Measurements from ENCODE around the gene SGIP1.

Gene SGIP1

DNA sequence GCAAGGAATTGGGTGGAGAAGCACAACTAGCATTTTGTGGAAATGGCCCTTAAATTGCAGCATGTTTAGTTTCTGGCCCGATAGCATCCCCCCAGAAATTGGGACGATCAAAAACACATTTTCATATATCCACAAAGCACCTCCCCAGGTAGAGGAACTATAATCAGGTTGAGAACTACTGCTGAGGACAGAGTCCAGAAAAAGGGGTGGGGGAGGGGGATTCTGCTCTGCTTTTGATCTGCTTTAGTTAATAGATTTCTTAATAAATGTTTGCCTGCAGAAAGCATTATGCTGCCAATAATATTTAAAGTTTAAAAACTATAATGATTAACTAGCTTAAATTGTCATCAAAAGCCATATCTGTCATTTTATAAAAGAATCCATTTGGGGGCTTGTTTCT is 203.9 kb downstream of the SGIP1 start:
- H3K4me1 Mint-ChIP-seq: peaks cover 10% of the 10 kb centered on the region
- TF ChIP-seq, protein P1, sequence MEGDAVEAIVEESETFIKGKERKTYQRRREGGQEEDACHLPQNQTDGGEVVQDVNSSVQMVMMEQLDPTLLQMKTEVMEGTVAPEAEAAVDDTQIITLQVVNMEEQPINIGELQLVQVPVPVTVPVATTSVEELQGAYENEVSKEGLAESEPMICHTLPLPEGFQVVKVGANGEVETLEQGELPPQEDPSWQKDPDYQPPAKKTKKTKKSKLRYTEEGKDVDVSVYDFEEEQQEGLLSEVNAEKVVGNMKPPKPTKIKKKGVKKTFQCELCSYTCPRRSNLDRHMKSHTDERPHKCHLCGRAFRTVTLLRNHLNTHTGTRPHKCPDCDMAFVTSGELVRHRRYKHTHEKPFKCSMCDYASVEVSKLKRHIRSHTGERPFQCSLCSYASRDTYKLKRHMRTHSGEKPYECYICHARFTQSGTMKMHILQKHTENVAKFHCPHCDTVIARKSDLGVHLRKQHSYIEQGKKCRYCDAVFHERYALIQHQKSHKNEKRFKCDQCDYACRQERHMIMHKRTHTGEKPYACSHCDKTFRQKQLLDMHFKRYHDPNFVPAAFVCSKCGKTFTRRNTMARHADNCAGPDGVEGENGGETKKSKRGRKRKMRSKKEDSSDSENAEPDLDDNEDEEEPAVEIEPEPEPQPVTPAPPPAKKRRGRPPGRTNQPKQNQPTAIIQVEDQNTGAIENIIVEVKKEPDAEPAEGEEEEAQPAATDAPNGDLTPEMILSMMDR (IDR thresholded peaks at IDR 0.05): no peak
- H3K36me3 Mint-ChIP-seq (ENCODE audit: low read depth): no peaks in the 10 kb centered on the region
- H3K4me3 Mint-ChIP-seq: no peak overlapping the region
- no peak overlapping the region for H3K27ac Mint-ChIP-seq
- DNase-seq: no peak
- H3K27me3 Mint-ChIP-seq (ENCODE audit: low read depth, poor library complexity): no peaks in the 10 kb centered on the region
- H3K9me3 Mint-ChIP-seq: peaks cover 3% of the 10 kb centered on the region

DNA sequence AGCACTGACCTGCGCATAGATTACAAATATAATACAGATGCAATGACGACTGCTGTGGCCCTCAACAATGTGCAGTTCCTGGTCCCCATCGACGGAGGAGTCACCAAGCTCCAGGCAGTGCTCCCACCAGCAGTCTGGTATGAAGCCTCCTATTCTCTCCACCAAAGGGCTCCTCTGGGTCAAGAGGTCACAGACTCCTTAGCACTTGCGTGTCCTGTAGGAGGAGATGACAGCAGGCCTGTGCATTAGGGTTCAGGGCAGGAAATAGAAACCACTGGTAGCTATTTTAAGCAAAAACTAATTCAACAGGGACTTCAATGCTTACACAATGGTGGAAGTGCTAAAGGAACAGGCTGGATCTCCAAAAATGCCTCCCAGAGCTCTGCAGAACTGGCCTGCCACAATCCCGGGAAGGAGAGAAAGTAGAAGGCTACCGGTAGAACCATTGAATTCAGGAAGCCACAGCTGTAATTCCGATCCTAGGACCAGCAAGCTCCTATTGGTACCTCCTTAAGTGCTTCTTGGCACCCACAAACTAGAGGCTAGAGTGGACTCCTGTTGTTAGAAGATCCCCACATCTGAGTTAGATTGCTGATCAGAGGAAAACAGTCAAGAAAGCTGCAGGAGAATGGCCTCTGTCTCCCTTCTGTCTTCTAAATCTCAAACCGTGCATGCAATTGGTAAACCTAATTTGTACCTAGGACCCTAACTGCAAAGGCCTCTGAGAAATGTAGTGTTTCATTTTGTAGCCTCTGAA is 205.6 kb downstream of the SGIP1 start:
- peaks cover 3% of the 10 kb centered on the region for H3K9me3 Mint-ChIP-seq
- H3K4me1 Mint-ChIP-seq: peaks cover 10% of the 10 kb centered on the region
- no peak overlapping the region for H3K27ac Mint-ChIP-seq
- TF ChIP-seq, protein P1 (IDR thresholded peaks at IDR 0.05): no peak
- H3K36me3 Mint-ChIP-seq (ENCODE audit: low read depth): no peaks in the 10 kb centered on the region
- H3K4me3 Mint-ChIP-seq: no peak overlapping the region
- H3K27me3 Mint-ChIP-seq (ENCODE audit: low read depth, poor library complexity): no peaks in the 10 kb centered on the region
- no peak for DNase-seq

DNA sequence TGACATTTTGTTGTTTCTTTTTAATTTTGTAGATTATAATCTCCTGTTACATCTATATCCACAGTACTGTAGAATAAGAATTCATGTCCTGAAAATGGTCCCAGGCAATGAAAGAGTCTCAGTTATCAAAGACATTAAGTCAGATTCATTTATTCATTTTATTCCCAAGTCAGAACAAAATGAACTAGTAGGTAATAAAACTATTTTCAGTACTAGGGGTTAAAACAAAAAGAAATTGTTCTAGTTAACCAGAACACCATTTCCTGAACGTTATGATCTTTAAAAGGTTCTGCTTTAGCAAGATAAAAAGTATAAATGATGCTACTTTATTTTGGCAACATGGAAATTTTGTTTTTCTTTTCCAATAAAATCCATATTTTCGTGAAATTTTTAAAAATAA is 211.5 kb downstream of the SGIP1 start:
- H3K9me3 Mint-ChIP-seq: peaks cover 3% of the 10 kb centered on the region
- H3K4me3 Mint-ChIP-seq: no peak overlapping the region
- H3K4me1 Mint-ChIP-seq: no peaks in the 10 kb centered on the region
- DNase-seq: no peak
- no peaks in the 10 kb centered on the region for H3K36me3 Mint-ChIP-seq (ENCODE audit: low read depth)
- peaks cover 15% of the 10 kb centered on the region for H3K27me3 Mint-ChIP-seq (ENCODE audit: low read depth, poor library complexity)
- TF ChIP-seq, protein P1 (IDR thresholded peaks at IDR 0.05): no peak
- no peak overlapping the region for H3K27ac Mint-ChIP-seq

DNA sequence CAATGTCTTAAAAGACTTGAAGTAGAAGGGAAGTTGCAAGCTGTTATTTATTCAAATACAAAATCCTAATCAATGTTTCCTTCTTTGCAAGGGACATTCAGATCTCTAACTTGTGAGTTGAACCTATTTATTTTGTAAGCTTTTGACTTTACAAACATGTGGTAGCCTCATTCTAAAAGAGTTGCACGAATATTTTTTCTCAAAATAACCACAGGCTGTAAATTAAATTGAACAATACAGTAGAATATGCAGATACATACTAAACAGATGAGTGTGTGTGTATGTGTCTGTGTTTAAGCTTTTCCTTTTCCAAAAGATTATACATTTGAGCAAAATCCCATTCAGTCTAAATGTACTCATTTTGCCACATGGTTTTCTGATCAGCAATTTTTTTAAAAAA is 213.5 kb downstream of the SGIP1 start:
- Mint-ChIP-seq H3K4me1 (peaks cover 8% of the 10 kb centered on the region), H3K27me3 (ENCODE audit: low read depth, poor library complexity) (peaks cover 31% of the 10 kb centered on the region), H3K36me3 (ENCODE audit: low read depth) (no peaks in the 10 kb centered on the region), H3K9me3 (no peaks in the 10 kb centered on the region), H3K27ac (no peak overlapping the region), H3K4me3 (no peak overlapping the region)
- TF ChIP-seq, protein P1 (IDR thresholded peaks at IDR 0.05): no peak
- no peak for DNase-seq

DNA sequence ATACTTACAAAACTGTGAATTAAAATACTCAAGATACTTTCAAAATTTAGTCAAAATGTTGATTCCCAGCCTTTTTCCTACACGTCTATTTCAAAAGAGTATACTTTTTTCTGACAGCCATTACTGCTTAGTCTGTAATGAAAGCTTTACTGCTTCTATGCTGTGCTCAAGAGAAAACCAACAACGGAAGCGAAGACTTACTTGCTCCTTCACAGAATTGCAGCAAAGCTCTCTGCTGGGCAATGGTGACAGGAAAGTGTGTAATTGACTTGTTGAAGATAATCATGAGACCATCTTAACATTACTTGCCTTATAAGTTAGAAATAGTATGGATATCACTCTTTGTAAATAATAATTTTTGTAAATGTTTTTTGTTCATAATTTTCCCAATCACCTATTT is 216.6 kb downstream of the SGIP1 start:
- TF ChIP-seq, protein P1 (IDR thresholded peaks at IDR 0.05): no peak
- Mint-ChIP-seq H3K27me3 (ENCODE audit: low read depth, poor library complexity) (peaks cover 38% of the 10 kb centered on the region), H3K9me3 (no peaks in the 10 kb centered on the region), H3K4me1 (peaks cover 15% of the 10 kb centered on the region), H3K27ac (no peak overlapping the region), H3K4me3 (no peak overlapping the region), H3K36me3 (ENCODE audit: low read depth) (no peaks in the 10 kb centered on the region)
- DNase-seq: no peak

DNA sequence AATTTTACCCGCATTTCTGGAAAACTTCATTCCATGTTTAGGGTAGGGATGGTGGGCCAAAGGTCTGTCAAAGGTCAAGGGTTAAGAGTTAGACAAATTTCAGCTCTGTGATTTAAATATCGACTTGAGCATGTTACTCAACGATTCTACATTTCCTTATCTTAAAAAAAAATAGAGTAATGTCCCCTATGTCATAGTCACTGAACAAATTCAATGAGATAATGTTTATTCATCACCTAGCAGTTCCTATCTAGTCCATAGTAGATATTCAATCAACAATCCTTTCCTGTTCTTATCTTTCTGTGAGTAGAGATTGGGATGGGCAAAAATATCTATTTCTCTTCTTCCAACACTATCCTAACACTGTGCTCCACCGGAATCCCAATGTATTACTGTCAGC is 217.2 kb downstream of the SGIP1 start:
- no peak overlapping the region for H3K27ac Mint-ChIP-seq
- H3K4me1 Mint-ChIP-seq: peaks cover 15% of the 10 kb centered on the region
- DNase-seq: no peak
- no peaks in the 10 kb centered on the region for H3K36me3 Mint-ChIP-seq (ENCODE audit: low read depth)
- H3K9me3 Mint-ChIP-seq: no peaks in the 10 kb centered on the region
- TF ChIP-seq, protein P1 (IDR thresholded peaks at IDR 0.05): no peak
- peaks cover 37% of the 10 kb centered on the region for H3K27me3 Mint-ChIP-seq (ENCODE audit: low read depth, poor library complexity)
- no peak overlapping the region for H3K4me3 Mint-ChIP-seq
